Activated CD4-positive, alpha-beta T cell treated with anti-CD3 and anti-CD28 coated beads, Interleukin-2, amount 10 ng/mL, durations not matched to agents 24 days and 14 days (primary cell): Measurements from ENCODE around the gene CCNB2. TPM values are rescaled to one million over a fixed set of nuclear protein-coding genes. Genes with fewer than 3 reads are reported as not detected.

ENCODE experiments used
- DNase-seq: peaks from one replicate; pipeline ENCODE4 v3.0.0; 2022
- H3K27ac Mint-ChIP-seq: one replicate; pipeline ENCODE4 v1.8.0; 2022; ENCODE audit warnings: mild to moderate bottlenecking, mixed read lengths
- H3K27me3 Mint-ChIP-seq: one replicate; pipeline ENCODE4 v1.8.0; 2022; ENCODE audit warnings: mixed read lengths
- H3K36me3 Mint-ChIP-seq: one replicate; pipeline ENCODE4 v1.8.0; 2022; ENCODE audit warnings: low read depth, mild to moderate bottlenecking, mixed read lengths
- H3K4me1 Mint-ChIP-seq: one replicate; pipeline ENCODE4 v1.8.0; 2021; ENCODE audit warnings: mixed read lengths
- H3K4me3 Mint-ChIP-seq: one replicate; pipeline ENCODE4 v1.8.0; 2022; ENCODE audit warnings: mild to moderate bottlenecking, moderate library complexity, mixed read lengths
- H3K9me3 Mint-ChIP-seq: one replicate; pipeline ENCODE4 v1.8.0; 2021; ENCODE audit warnings: mixed read lengths
- intact Hi-C: fragments of 100-400 bp; cut with micrococcal nuclease; formaldehyde crosslinking; loops from one replicate; pipeline ENCODE4 v1.15.1; 2023
- total RNA-seq: library from RNA; stranded (reverse); gene quantifications from 2 replicates; pipeline ENCODE4 v1.2.3, GENCODE V29; 2022

The CCNB2 gene
- 38.6 and 39.2 TPM in 2 replicates for total RNA-seq

GRCh38 chr15:59104912-59105732, at the start of gene CCNB2:
TSS of gene CCNB2 (plus strand) at chr15:59105146. CDS start at chr15:59105269, 123 bp downstream.
- DNase-seq = peak; percentile 96
- intact Hi-C loops = loop anchor here (1.0 to 10.0 kb wide), 4 partner anchors 118 to 360 kb away; partner anchors contain the start of genes ADAM10, RNF111 and SLTM

GRCh38 chr15:59059076-59059597, 45.8 kb upstream of the CCNB2 start:
- peaks cover 64% of the 10 kb centered on the region for H3K36me3 Mint-ChIP-seq
- no peak overlapping the region for H3K27ac Mint-ChIP-seq
- DNase-seq = no peak
- H3K4me1 Mint-ChIP-seq = peaks cover 17% of the 10 kb centered on the region
- H3K27me3 Mint-ChIP-seq = no peaks in the 10 kb centered on the region
- no peaks in the 10 kb centered on the region for H3K9me3 Mint-ChIP-seq
- H3K4me3 Mint-ChIP-seq = no peak overlapping the region
- intact Hi-C loops = no loop called here

More at GRCh38 chr15:59104912-59105732, at the start of gene CCNB2:
- Mint-ChIP-seq H3K36me3 (peaks cover 26% of the 10 kb centered on the region), H3K27me3 (no peaks in the 10 kb centered on the region), H3K9me3 (no peaks in the 10 kb centered on the region), H3K27ac (peak within 1 kb of the TSS; percentile 98), H3K4me1 (peaks cover 28% of the 10 kb centered on the region), H3K4me3 (peak within 1 kb of the TSS; percentile 85)

DNA sequence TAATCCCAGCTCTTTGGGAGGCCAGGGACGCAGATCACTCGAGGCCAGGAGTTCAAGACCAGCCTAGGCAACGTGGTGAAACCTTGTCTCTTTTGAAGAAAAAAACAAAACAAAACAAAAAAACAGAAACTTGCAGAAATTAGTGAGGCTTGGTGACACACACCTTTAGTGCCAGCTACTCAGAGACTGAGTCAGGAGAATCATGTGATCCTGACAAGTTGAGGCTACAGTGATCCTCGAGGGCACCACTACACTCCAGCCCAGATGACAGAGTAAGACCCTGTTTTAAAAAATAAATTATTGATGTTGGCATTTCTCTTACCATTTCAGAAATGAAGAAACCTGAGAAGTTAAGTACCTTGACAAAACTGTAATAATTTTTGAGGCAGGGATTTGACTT, 44.6 kb upstream of the CCNB2 start:
- DNase-seq = no peak
- Mint-ChIP-seq H3K4me3 (no peak overlapping the region), H3K4me1 (peaks cover 13% of the 10 kb centered on the region), H3K36me3 (peaks cover 66% of the 10 kb centered on the region), H3K27ac (no peak overlapping the region), H3K9me3 (no peaks in the 10 kb centered on the region), H3K27me3 (no peaks in the 10 kb centered on the region)
- intact Hi-C loops = no loop called here

DNA sequence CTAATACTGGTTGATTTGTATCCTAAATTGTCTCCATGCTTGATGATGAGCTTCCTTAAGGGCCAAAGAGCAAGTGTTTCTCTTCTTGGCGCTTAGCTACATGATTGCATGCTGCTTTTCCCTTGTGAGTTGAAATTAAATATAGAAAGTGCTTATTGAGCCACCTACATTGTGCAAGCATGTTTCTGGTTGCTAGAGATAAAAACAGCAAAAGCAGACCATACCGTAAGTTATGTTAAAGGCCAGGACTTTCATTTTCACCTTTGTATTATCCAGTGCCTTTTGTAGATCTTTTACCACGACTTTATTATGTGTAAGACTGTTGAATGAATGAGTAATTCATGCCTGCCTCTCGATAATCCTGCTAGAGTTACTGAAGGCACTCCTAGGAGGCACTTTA, 41.9 kb upstream of the CCNB2 start:
- DNase-seq = no peak
- Mint-ChIP-seq H3K9me3 (no peaks in the 10 kb centered on the region), H3K27ac (peak overlapping the region; percentile 54)

GRCh38 chr15:59069430-59069829, 35.5 kb upstream of the CCNB2 start:
- no peak for DNase-seq
- no peak overlapping the region for H3K4me3 Mint-ChIP-seq
- peaks cover 79% of the 10 kb centered on the region for H3K36me3 Mint-ChIP-seq
- no peaks in the 10 kb centered on the region for H3K27me3 Mint-ChIP-seq
- H3K9me3 Mint-ChIP-seq = no peaks in the 10 kb centered on the region
- intact Hi-C loops = no loop called here
- peaks cover 10% of the 10 kb centered on the region for H3K4me1 Mint-ChIP-seq
- no peak overlapping the region for H3K27ac Mint-ChIP-seq

More for the DNA sequence above, 41.9 kb upstream of the CCNB2 start:
- peaks cover 72% of the 10 kb centered on the region for H3K36me3 Mint-ChIP-seq
- no peaks in the 10 kb centered on the region for H3K27me3 Mint-ChIP-seq
- H3K4me1 Mint-ChIP-seq = peaks cover 16% of the 10 kb centered on the region
- no peak overlapping the region for H3K4me3 Mint-ChIP-seq
- intact Hi-C loops = no loop called here

DNA sequence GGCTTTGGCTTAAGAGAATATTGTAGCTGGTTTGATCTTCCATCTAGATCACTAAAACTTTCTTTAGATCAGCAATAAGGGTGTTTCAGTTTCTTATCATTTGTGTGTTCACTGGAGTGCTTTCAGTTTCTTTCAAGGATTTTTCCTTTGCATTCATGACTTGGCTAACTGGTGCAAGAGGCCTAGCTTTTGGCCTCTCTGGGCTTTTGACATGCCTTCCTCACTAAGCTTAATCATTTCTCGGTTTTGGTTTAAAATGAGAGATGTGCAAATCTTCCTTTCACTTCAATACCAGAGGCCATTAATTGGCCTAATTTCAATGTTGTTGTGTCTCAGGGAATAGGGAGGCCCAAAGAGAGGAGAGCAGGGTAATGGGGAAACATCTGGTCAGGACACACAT, 30.3 kb upstream of the CCNB2 start:
- Mint-ChIP-seq H3K4me3 (peak overlapping the region; percentile 18), H3K36me3 (peaks cover 58% of the 10 kb centered on the region), H3K9me3 (no peaks in the 10 kb centered on the region), H3K27me3 (no peaks in the 10 kb centered on the region), H3K27ac (peak overlapping the region; percentile 80), H3K4me1 (peaks cover 11% of the 10 kb centered on the region)
- intact Hi-C loops = loop anchor here (1.0 to 5.0 kb wide), 3 partner anchors 21 to 95 kb away; no protein-coding TSS in a partner anchor
- DNase-seq = peak; percentile 63

DNA sequence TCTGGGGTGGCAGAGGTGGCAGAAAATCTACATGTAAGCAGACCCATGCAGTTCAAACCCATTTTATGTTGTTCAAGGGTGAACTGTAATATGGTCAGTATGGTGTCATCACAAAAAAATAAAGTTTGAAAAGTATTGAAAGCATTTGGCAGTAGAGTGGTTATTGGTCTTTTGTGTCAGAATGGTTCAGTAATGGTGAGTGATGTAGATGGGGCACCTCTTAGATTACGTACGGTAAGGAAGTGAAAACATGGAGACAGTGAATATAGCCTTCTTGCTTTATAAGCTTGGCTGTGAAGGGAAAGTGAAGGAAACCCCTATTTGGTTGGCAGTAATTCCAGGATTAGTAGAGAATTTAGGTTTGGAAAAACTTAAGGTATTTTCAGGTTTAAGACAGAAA, 17.2 kb upstream of the CCNB2 start:
- Mint-ChIP-seq H3K27ac (peak overlapping the region; percentile 4), H3K36me3 (peaks cover 44% of the 10 kb centered on the region), H3K27me3 (no peaks in the 10 kb centered on the region), H3K9me3 (no peaks in the 10 kb centered on the region), H3K4me1 (peaks cover 5% of the 10 kb centered on the region), H3K4me3 (no peak overlapping the region)
- no peak for DNase-seq
- intact Hi-C loops = no loop called here

GRCh38 chr15:59094077-59094476, 10.9 kb upstream of the CCNB2 start:
- H3K36me3 Mint-ChIP-seq = peaks cover 35% of the 10 kb centered on the region
- no peaks in the 10 kb centered on the region for H3K9me3 Mint-ChIP-seq
- intact Hi-C loops = no loop called here
- H3K27ac Mint-ChIP-seq = no peak overlapping the region
- no peak overlapping the region for H3K4me3 Mint-ChIP-seq
- H3K27me3 Mint-ChIP-seq = no peaks in the 10 kb centered on the region
- peaks cover 5% of the 10 kb centered on the region for H3K4me1 Mint-ChIP-seq
- no peak for DNase-seq

GRCh38 chr15:59096429-59096828, 8.5 kb upstream of the CCNB2 start:
- H3K4me1 Mint-ChIP-seq = peaks cover 13% of the 10 kb centered on the region
- peaks cover 28% of the 10 kb centered on the region for H3K36me3 Mint-ChIP-seq
- H3K27me3 Mint-ChIP-seq = no peaks in the 10 kb centered on the region
- peak; percentile 31 for DNase-seq
- H3K4me3 Mint-ChIP-seq = no peak overlapping the region
- H3K9me3 Mint-ChIP-seq = no peaks in the 10 kb centered on the region
- no peak overlapping the region for H3K27ac Mint-ChIP-seq
- intact Hi-C loops = no loop called here

GRCh38 chr15:59099162-59099685, 5.7 kb upstream of the CCNB2 start:
- Mint-ChIP-seq H3K27ac (peak overlapping the region; percentile 71), H3K9me3 (no peaks in the 10 kb centered on the region), H3K4me1 (peaks cover 16% of the 10 kb centered on the region), H3K36me3 (peaks cover 22% of the 10 kb centered on the region), H3K4me3 (peak overlapping the region; percentile 36), H3K27me3 (no peaks in the 10 kb centered on the region)
- intact Hi-C loops = no loop called here
- DNase-seq = peak; percentile 57

DNA sequence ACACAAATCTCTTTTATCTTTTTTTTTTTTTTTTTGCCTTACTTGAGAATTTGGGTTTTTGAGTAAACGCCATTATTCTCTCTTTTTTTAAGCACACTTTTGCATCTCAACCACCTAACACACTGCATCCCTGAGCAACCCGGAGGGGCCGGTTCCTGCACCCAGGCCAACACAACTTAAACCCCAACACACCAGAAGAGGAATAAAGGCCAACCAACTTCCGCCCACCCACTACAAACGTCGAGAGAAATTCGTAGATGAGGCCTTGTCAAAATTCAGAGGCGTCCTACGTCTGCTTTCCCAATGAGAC, 389 bp upstream of the CCNB2 start:
- Mint-ChIP-seq H3K9me3 (no peaks in the 10 kb centered on the region), H3K27ac (peak overlapping the region; percentile 98), H3K4me3 (peak overlapping the region; percentile 85), H3K27me3 (no peaks in the 10 kb centered on the region), H3K4me1 (peaks cover 31% of the 10 kb centered on the region), H3K36me3 (peaks cover 22% of the 10 kb centered on the region)
- no peak for DNase-seq
- intact Hi-C loops = loop anchor here (2.0 to 10.0 kb wide), 3 partner anchors 126 to 360 kb away; partner anchors contain the start of genes ADAM10 and SLTM

- Mint-ChIP-seq H3K27me3 (no peaks in the 10 kb centered on the region), H3K4me3 (peak overlapping the region; percentile 85), H3K9me3 (no peaks in the 10 kb centered on the region), H3K36me3 (peaks cover 32% of the 10 kb centered on the region), H3K27ac (peak overlapping the region; percentile 98), H3K4me1 (peaks cover 28% of the 10 kb centered on the region)
- DNase-seq = no peak
- intact Hi-C loops = loop anchor here (1.0 to 10.0 kb wide), 4 partner anchors 119 to 361 kb away; partner anchors contain the start of genes ADAM10, RNF111 and SLTM
Measured at GRCh38 chr15:59105854-59106253, 908 bp downstream of the CCNB2 start.

GRCh38 chr15:59111251-59111650, 6.3 kb downstream of the CCNB2 start:
- no peaks in the 10 kb centered on the region for H3K9me3 Mint-ChIP-seq
- intact Hi-C loops = no loop called here
- H3K4me3 Mint-ChIP-seq = no peak overlapping the region
- H3K27me3 Mint-ChIP-seq = no peaks in the 10 kb centered on the region
- H3K4me1 Mint-ChIP-seq = peaks cover 26% of the 10 kb centered on the region
- no peak for DNase-seq
- peaks cover 58% of the 10 kb centered on the region for H3K36me3 Mint-ChIP-seq
- H3K27ac Mint-ChIP-seq = no peak overlapping the region

GRCh38 chr15:59115047-59115446, 10.1 kb downstream of the CCNB2 start:
- Mint-ChIP-seq H3K27me3 (no peaks in the 10 kb centered on the region), H3K4me3 (no peak overlapping the region), H3K9me3 (no peaks in the 10 kb centered on the region), H3K27ac (no peak overlapping the region), H3K36me3 (peaks cover 64% of the 10 kb centered on the region), H3K4me1 (peaks cover 14% of the 10 kb centered on the region)
- DNase-seq = no peak
- intact Hi-C loops = no loop called here
